ENCODE data around the gene EIF1. TPM values are rescaled to one million over a fixed set of nuclear protein-coding genes. Genes with fewer than 3 reads are reported as not detected.

The EIF1 gene
- total and polyA plus RNA-seq, 2 experiments from 2014 or later: 180 to 989 TPM

- TF ChIP-seq EZH2 (IDR thresholded peaks at IDR 0.05; ENCODE audit: borderline replicate concordance) (no peak), EZH2phosphoT487 (IDR thresholded peaks at IDR 0.05; ENCODE audit: low read depth, severe bottlenecking, unreplicated experiment) (no peak), CTCF (IDR thresholded peaks at IDR 0.05; ENCODE audit: poor library complexity) (no peak)
- H3K4me3 ChIP-seq: no peak overlapping the region
These were observed 2.5 kb downstream of the EIF1 start for GRCh38 chr17:41691031-41691777.

DNA sequence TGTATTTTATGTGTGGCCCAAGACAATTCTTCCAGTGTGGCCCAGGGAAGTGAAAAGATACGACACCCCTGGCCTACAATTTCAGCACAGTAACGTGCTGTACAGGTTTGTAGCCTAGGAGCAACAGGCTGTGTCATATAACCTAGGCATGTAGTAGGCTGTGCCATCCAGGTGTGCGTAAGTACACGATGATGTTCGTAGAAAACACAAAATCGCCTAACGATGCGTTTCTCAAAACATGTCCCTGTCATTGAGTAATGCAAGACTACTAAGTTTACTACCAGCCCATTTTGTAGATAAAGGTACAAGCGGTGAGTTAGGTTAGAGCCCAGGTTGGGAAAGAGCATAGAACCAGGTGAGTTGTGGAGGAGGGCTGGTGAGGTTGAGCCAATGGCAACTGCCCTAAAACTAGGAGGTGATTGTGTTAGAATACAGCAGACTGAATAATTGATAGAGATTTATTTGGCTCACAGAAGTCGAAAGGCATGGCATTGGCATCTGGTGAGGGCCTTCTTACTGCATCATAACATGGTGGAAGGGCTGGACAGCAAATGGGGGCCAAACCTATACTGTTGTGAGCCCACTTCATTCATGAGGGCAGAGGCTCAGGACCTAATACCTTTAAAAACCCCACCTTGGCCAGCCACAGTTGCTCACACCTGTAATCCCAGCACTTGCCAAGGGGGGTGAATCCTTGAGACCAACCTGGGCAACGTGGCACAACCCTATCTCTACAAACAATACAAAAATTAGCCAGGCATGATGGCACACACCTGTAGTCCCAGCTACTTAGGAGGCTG, 4.2 kb downstream of the EIF1 start:
- H2AFZ ChIP-seq: no peak overlapping the region
- H3K36me3 ChIP-seq (replicated peaks; ENCODE audit: insufficient read depth, low read depth): peaks cover 16% of the 10 kb centered on the region
- H3K27me3 ChIP-seq: no peaks in the 10 kb centered on the region
- H3K79me2 ChIP-seq: peaks cover 27% of the 10 kb centered on the region
- TF ChIP-seq EZH2phosphoT487 (IDR thresholded peaks at IDR 0.05; ENCODE audit: low read depth, severe bottlenecking, unreplicated experiment): no peak
- no peak for TF ChIP-seq CTCF (IDR thresholded peaks at IDR 0.05; ENCODE audit: poor library complexity)
- no peak for TF ChIP-seq EZH2 (IDR thresholded peaks at IDR 0.05; ENCODE audit: borderline replicate concordance)
- H3K4me3 ChIP-seq: no peak overlapping the region
- H3K27ac ChIP-seq: peak overlapping the region; percentile 91
- 94% methylated on average over 11 of the region's 11 CpGs for WGBS (ENCODE audit: low lambda C conversion rate, missing lambda C conversion rate)
- peaks cover 36% of the 10 kb centered on the region for H4K20me1 ChIP-seq (ENCODE audit: insufficient read depth, poor library complexity, severe bottlenecking)
- DNase-seq (ENCODE audit: low spot score): no peak
- no peak overlapping the region for H3K4me2 ChIP-seq
- no peaks in the 10 kb centered on the region for H3K9me3 ChIP-seq (ENCODE audit: low read depth)
- peaks cover 13% of the 10 kb centered on the region for H3K4me1 ChIP-seq (ENCODE audit: insufficient read depth)
- no peaks in the 10 kb centered on the region for H3K9me2 ChIP-seq (replicated peaks; ENCODE audit: insufficient read depth)

More at GRCh38 chr17:41691031-41691777, 2.5 kb downstream of the EIF1 start:
- Histone ChIP-seq H3K4me2 (peak overlapping the region; percentile 93), H4K20me1 (ENCODE audit: insufficient read depth, poor library complexity, severe bottlenecking) (peaks cover 36% of the 10 kb centered on the region), H2AFZ (no peak overlapping the region), H3K4me1 (ENCODE audit: insufficient read depth) (peaks cover 17% of the 10 kb centered on the region), H3K36me3 (replicated peaks; ENCODE audit: insufficient read depth, low read depth) (peaks cover 16% of the 10 kb centered on the region), H3K27ac (peak overlapping the region; percentile 91), H3K9me3 (ENCODE audit: low read depth) (no peaks in the 10 kb centered on the region), H3K79me2 (peaks cover 27% of the 10 kb centered on the region), H3K27me3 (no peaks in the 10 kb centered on the region), H3K9me2 (replicated peaks; ENCODE audit: insufficient read depth) (no peaks in the 10 kb centered on the region)
- WGBS (ENCODE audit: low lambda C conversion rate, missing lambda C conversion rate): 92% methylated on average over 10 of the region's 10 CpGs
- DNase-seq (ENCODE audit: low spot score): no peak

DNA sequence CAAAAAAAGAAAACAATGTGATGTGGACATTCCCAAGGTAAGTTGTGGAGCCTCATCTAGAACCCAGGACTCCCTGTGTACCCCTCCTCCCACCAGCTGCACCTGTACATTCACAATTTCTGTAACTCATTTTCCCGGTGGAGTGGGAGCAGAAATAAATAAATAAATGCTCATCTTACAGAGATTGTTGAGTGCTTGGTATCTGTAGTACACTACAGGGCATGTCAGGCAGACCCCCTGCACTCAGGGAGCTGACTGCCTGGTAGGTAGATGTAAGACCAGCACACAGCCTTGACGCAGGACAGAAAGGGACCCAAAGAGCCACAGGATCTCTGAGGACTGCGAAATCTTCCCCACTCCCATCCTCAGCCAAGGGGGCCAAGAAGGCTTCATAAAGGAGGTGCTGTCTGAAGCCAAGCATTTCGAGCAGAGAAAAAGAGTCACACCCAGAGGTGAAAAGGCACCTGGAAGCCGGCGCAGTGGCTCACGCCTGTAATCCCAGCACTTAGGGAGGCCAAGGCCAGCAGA, 6.5 kb downstream of the EIF1 start:
- Histone ChIP-seq H3K27ac (no peak overlapping the region), H3K27me3 (no peaks in the 10 kb centered on the region), H3K4me2 (no peak overlapping the region), H3K9me3 (ENCODE audit: low read depth) (no peaks in the 10 kb centered on the region), H3K79me2 (peaks cover 19% of the 10 kb centered on the region), H3K4me1 (ENCODE audit: insufficient read depth) (peaks cover 10% of the 10 kb centered on the region), H3K36me3 (replicated peaks; ENCODE audit: insufficient read depth, low read depth) (peaks cover 12% of the 10 kb centered on the region), H2AFZ (no peak overlapping the region), H4K20me1 (ENCODE audit: insufficient read depth, poor library complexity, severe bottlenecking) (peaks cover 28% of the 10 kb centered on the region), H3K4me3 (no peak overlapping the region), H3K9me2 (replicated peaks; ENCODE audit: insufficient read depth) (no peaks in the 10 kb centered on the region)
- 82% methylated on average over 7 of the region's 7 CpGs for WGBS (ENCODE audit: low lambda C conversion rate, missing lambda C conversion rate)
- TF ChIP-seq CTCF (IDR thresholded peaks at IDR 0.05; ENCODE audit: poor library complexity) (no peak), EZH2phosphoT487 (IDR thresholded peaks at IDR 0.05; ENCODE audit: low read depth, severe bottlenecking, unreplicated experiment) (no peak), EZH2 (IDR thresholded peaks at IDR 0.05; ENCODE audit: borderline replicate concordance) (no peak)
- no peak for DNase-seq (ENCODE audit: low spot score)
